ENCODE measurements around the gene HIVEP2. TPM values are rescaled to one million over a fixed set of nuclear protein-coding genes. Genes with fewer than 3 reads are reported as not detected.

HIVEP2 gene
- total RNA-seq, 1 experiment from 2014 or later: 14.6 TPM

- DNase-seq (ENCODE audit: low read depth): peak; percentile 70
Measured at GRCh38 chr6:142945446-142946180, 637 bp upstream of the HIVEP2 start.

- peak; percentile 89 for DNase-seq (ENCODE audit: low read depth)
Measured at GRCh38 chr6:142944124-142945048, 590 bp downstream of the HIVEP2 start.

DNA sequence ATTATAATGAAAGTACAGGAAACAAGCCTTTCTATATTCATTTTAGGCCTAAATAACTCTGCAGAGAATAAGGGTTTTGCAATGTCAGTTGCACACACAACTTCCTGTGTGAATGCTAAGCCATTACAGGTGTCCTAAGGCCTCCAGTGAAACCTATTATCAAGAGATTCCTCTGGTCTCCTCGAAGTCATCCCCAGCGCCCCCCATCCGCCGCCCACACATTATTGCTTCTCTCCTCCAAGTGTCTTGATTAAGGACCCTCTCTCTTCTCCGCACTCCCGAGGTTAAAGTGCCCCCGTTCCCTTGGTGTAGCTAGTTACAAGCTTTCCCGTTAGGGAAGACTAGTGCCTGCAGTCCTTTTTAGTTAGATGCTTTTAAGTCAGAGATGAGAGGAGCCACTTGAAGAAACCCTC lies 1.3 kb downstream of the HIVEP2 start:
- peak; percentile 43 for DNase-seq (ENCODE audit: low read depth)

DNA sequence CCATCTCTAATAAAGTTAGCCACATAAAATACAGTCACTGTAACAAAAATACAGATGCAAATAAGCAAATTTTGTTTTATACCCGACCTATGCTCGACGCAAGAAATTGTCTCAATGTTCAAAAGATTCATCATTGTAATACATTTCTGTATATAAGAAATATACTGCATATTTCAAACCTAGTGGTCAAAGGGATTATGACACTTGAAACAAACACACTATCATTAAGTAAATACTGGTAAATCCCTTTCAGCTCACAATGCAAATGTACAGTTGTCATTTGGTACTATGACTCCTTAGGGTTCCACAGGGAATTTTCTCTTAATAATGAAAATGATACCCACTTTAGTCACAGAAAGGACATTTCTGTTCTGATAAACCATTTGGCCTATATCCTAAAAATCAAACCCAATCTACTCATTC lies 2.2 kb downstream of the HIVEP2 start:
- DNase-seq (ENCODE audit: low read depth): peak; percentile 60

DNA sequence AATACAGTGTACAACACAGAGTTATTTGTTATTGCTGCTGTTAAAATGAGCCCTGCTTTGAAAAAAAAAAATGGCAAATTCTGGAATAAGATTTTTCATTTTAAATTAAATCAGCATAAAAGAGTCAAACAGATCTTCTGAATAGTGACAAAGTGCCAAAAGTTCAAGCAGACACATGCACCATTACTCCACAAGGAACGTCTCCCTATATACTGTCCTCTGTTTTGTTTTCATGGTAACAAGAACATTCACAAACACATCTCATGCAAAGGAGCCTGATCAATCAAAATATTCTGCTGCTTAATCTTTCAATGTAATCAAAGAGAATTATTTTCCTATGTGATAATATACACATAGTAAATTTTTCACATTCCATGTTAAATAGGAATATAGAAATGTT lies 2.7 kb downstream of the HIVEP2 start:
- no peak for DNase-seq (ENCODE audit: low read depth)

- no peak for DNase-seq (ENCODE audit: low read depth)
Measured at GRCh38 chr6:142941018-142941417, 4.0 kb downstream of the HIVEP2 start.

- DNase-seq (ENCODE audit: low read depth): peak; percentile 86
Measured at GRCh38 chr6:142940487-142940886, 4.5 kb downstream of the HIVEP2 start.

- DNase-seq (ENCODE audit: low read depth): no peak
Measured at GRCh38 chr6:142938510-142938909, 6.5 kb downstream of the HIVEP2 start.

DNA sequence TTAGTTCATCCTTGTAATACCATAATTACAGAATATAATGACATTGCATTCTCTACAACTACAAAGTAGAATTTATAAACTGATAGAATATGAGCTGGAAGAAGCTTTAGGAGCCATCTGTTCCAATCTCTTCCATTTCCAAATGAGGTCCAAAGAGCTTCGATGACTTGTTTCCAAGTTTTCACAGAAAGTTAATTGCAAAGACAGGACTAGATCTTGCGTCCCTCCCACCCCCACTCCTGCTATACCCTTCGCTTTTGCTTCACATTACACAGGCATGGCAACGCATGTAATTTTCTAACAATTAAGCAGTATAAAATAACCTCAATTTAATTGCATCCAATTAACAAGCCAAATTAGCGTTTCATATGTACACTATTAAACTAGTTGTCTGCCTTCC lies 7.0 kb downstream of the HIVEP2 start:
- DNase-seq (ENCODE audit: low read depth): no peak

DNA sequence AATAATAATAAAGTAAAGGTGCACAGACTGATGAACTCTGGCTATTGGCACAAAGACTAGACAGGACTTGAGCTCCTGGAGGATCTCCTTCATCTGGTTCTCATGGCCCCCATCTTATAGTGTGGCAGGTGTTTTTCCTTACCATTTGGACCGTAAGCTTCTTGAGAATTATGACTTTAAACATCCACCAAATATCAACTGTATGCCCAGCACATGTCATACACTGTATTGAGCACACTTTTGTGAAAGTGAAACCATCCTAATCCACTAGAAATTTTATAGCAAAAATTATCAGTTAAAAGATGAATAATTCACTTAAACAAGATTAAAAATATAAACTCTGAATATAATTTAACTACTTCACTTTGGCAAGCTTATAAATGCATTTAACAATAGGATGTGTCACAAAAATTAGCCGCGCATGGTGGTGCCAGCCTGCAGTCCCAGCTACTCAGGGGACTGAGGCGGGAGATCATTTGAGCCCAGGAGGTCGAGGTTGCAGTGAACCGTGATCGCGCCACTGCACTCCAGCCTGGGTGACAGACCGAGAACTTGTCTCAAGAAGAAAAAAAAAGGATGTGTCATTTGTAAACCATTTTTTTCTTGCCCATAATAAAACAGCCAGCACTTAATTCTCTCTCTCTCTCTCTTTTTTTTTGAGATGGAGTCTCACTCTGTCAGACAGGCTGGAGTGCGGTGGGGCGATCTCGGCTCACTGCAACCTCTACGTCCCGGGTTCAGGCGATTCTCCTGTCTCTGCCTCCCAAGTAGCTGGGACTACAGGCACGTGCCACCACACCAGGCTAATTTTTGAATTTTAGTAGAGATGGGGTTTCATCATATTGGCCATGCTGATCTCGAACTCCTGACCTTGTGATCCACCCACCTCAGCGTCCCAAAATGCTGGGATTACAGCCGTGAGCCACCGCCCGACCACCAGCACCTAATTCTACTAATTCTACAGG lies 9.1 kb downstream of the HIVEP2 start:
- DNase-seq (ENCODE audit: low read depth): peak; percentile 82

GRCh38 chr6:142934599-142934998 lies 10.4 kb downstream of the HIVEP2 start:
- DNase-seq (ENCODE audit: low read depth): no peak

DNA sequence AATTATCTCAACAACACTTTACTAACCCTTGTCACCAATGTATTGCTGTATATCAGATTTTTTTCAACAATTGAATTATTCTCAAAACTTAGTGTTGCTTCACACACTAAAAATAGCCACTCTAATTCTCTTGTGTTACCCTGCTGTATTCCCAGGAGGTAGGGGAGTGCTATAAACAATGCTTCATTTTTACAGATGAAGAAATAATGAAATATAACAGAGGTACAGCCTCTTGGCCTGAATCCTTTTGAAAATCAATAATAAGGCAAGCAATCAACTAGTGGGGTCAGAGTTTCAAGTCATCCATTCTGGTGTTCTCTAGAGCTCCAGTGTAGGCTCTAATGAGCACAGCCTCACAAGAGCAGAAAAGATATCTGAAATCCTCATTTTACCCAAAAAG lies 10.9 kb downstream of the HIVEP2 start:
- no peak for DNase-seq (ENCODE audit: low read depth)

DNA sequence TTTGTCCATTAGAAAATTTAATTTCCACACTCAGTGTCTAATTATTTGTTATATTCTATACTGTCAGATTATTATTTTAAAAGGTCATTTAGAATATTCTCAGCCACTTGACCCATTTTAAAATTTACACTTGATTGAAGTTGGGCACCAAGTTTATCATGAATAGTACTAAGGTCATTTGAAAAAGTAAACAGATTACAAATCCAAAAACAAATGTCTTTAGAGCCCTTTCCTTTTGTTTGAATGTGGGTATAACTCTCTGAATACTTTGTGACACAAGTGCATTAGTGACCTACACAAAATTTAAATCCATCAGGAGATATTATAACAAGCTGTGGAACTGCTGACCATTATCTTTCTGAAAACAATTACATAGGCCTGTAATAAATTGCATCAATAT lies 11.3 kb downstream of the HIVEP2 start:
- DNase-seq (ENCODE audit: low read depth): no peak

- no peak for DNase-seq (ENCODE audit: low read depth)
Measured at GRCh38 chr6:142932889-142933288, 12.1 kb downstream of the HIVEP2 start.

GRCh38 chr6:142929751-142930358 lies 15.1 kb downstream of the HIVEP2 start:
- DNase-seq (ENCODE audit: low read depth): peak; percentile 26

- no peak for DNase-seq (ENCODE audit: low read depth)
Measured at GRCh38 chr6:142927904-142928303, 17.1 kb downstream of the HIVEP2 start.

DNA sequence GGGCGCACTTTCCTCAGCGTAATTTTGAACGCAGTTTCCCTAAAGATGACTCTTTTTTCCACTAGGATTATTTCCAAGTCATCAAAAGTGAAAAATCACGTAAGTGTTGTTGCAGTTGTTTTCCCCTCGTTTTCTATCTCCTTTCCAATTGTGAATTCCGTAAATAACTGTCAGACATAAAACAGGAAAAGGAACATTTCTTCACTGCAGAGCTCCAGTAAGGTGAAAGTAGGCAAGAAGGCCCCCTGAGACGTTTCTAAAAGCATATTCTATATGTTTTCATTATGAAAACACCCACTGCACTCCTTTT lies 17.8 kb downstream of the HIVEP2 start:
- DNase-seq (ENCODE audit: low read depth): no peak

DNA sequence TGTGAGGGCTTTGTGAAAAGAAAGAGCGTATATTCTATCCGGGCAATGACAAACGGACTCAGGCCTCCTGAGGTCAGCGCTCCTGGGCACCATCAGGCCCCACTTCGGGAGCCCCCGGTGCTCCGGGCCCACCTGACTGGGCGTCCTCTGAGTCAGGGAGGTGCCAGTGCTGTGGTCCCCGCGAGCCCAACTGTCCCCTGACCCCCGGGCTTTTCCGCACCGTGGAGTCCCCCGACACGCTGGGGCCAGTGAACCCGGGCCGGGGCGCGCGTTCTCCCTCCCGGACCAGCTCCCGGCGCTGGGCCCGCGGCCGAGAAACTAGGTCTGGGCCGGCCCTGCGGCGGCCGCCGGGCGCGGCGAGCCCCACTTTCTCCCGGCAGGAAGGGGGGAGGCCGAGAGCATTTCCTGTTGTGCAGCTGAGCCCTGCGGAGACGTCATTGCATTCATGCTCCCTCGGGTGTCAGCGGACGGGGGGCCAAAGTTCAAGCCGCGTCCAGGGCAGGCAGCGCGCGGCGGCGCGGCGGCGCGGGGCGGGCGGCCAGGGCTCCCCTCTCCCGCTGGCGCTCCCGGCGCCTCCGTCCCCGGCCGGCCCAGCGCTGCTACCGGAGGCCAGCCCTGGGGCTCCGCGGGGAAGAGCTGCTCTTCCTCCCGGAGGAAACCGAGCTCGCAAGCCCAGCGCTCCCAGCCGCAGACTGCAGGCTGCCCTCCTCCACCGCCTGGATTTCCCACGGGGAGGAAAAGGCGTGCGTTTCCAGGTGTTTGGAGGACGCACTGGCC lies 18.3 kb downstream of the HIVEP2 start:
- DNase-seq (ENCODE audit: low read depth): peak; percentile 91

GRCh38 chr6:142926177-142926493 lies 18.8 kb downstream of the HIVEP2 start:
- DNase-seq (ENCODE audit: low read depth): no peak

GRCh38 chr6:142925575-142926110 lies 19.3 kb downstream of the HIVEP2 start:
- no peak for DNase-seq (ENCODE audit: low read depth)

Measured in M059J (cell line).